ENCODE measurements around the gene CEMIP.
A peak's percentile ranks its signal among the peaks of the same experiment; 100 is the strongest.

The CEMIP gene

GRCh38 chr15:80893777-80894176, 114.6 kb downstream of the CEMIP start:
- no peak for DNase-seq

DNA sequence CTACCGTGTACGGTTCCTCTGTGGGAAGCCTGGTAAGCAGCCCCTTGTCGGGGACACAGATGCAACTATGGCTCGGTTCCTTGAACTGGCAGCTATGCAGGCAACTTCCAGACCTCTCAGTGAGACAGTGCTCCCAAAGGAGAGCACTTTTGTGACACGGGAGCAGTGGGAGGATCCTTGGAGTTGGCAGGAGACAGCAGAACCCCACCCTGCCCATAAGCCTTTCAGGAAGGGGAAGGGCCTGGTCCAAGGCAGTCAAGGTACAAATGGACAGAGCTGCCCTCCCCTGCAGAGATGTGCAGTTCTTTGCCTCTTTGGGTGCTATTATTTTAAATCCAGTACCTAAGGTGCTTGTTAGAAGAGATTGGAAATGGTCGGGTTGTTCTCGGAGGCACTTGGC, 115.9 kb downstream of the CEMIP start:
- DNase-seq: no peak

GRCh38 chr15:80895965-80896364, 116.8 kb downstream of the CEMIP start:
- DNase-seq: no peak

DNA sequence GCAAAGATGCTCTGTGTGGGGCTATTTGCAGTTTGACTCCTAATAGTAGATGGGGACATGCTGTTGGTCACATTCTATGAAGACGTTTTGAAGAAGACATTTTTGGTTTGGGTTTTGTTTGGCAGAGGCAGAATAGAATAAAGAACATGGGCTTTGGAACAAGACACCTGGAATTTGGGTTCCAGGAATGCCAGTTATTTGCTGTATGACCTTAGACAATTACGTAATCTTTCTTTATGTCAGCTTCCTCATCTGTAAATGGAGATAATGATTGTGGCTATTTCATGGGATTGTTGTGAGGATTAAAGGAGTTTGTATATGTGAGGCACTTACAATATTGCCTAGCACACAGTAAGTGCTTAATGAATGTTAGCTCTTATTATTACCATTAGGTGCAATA, 118.9 kb downstream of the CEMIP start:
- DNase-seq: no peak

DNA sequence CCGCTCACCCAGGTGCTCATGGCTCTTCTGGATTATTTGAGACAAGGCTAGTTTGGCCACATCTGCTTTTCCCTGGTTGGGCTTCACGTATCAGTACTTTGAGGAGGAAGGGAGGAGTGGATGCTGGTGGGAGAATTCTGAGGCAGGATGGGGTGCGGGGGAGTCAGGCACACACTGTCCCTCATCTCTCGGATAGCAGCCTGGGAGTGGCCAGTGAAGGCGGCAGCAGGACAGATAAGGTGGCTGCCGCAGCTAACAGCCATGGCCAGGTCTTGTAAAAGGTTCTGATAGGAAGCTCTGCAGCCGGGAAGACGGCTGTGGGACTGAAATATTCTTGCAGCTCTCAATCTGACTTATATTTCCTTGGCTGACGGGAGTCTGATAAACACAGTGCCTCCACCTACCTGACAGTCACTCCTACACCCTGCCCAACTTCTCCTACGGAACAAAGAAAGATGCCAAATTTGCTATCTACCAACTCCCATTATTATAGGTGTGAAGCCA, 123.2 kb downstream of the CEMIP start:
- DNase-seq: no peak

- peak in 1 of 3 experiments; percentile 12 for DNase-seq
These were observed 125.8 kb downstream of the CEMIP start for GRCh38 chr15:80904998-80905397.

- peak; percentile 46 to 80 (median 50) for DNase-seq
These were observed 127.1 kb downstream of the CEMIP start for GRCh38 chr15:80906159-80906766.

DNA sequence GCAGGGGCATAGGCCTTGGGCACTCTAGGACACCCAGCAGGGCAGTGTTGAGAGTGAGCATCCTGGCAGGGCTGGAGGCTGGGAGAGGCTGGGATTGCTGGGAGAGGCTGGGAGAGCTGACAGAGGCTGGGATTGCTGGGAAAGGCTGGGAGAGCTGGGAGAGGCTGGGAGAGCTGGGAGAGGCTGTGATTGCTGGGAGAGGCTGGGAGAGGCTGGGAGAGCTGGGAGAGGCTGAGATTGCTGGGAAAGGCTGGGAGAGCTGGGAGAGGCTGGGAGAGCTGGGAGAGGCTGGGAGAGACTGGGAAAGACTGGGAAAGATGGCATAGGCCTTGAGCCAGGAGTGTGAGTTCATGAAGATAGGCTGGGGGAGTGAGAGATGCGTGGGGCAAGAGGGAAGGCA, 132.7 kb downstream of the CEMIP start:
- DNase-seq: no peak

GRCh38 chr15:80912673-80913072, 133.5 kb downstream of the CEMIP start:
- no peak for DNase-seq

DNA sequence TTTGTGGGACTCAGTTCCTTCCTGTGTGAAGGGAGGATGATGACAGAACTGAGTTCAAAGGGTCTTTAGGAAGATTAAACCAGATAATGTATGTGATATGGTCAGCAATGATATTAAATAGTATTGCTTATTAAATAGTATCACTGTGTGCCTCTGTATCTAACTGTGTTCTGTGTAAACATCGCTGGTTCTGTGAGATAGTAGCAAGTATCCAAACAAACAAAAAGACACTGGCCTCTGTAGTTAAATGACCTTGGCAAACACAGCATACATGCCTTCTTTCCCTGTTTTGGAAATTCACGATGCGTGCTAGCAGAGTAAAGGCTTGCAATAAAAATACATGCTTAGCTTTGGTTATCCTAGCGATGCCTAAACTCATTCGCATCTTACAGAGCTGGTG, 134.4 kb downstream of the CEMIP start:
- DNase-seq: no peak

DNA sequence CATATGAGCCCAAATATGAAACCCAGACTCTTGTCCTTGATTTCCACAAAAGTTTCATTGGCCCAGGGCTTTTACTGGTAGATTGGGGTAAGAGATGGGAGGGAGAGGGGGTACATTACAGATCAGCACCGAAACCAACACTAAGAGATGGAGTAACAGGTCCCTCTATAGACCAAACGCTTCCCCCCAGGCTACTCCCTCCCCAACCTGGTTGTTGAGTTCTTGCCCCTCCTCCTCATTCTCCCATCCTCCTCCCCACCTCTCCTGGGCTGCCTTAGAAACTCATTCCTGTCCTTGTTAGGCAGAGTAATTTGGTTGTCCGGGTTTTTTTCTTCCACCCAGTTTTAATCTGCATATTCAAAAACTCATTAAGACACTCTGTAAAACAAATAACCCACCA, 136.3 kb downstream of the CEMIP start:
- DNase-seq: no peak

DNA sequence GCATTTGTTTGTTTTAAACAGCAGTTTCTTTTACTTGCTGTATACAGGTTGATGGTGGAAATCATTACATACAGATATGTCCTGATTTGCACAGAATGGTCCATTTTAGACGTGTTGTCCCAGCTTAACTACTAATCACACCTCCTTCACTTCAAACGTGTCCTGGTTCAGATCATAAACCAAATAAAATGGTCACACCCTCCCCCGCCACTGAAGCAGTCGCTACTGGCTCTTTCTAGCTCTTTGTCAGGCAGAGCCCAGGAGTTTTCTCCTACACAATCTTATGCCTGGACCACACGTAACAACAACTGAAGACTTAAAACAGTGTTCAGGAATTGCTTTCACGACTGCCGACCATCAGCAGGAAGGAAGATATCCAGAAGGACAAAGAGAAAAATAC, 136.9 kb downstream of the CEMIP start:
- DNase-seq: no peak

GRCh38 chr15:80918196-80918783, 139.1 kb downstream of the CEMIP start:
- no peak for DNase-seq

DNA sequence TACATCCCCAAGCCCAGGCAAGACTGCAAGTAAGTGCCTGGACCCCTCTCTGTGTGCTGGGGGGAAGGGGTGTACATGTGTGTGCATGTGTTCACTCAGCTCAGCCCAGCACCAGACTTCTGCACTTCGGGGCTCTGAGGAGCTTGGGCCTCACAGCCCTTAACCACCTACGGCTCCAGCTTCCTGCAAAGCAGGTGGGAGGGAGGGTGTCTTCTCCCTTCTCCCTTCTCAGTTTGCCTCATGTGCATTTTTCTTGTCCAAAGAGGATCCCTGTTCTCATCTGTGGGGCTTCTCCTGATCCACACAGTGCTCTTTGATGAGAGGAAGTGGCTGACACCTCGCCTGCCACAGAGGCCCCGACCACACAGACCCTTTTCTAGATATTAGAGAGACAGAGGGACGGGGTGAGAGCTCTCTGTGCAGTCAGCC, 141.1 kb downstream of the CEMIP start:
- no peak for DNase-seq

- no peak for DNase-seq
These were observed 142.7 kb downstream of the CEMIP start for GRCh38 chr15:80921736-80922410.

GRCh38 chr15:80923668-80924067, 144.5 kb downstream of the CEMIP start:
- no peak for DNase-seq

DNA sequence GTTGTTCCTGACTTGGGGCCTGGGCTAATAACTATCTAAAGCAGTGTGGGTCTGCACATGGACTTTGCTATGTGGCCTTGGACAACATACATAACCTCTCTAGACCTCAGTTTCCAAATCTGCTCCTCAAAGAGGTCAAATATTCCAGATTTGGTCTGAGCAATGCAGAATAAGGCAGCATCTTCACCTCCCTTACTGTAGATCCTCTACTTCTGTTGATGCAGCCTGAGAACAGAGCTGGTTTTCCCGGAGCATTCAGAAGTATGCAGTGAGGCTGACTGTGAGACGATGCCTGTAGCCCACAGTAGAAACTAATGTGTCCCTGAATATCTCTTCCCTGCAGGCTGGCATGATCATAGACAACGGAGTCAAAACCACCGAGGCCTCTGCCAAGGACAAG, 145.1 kb downstream of the CEMIP start:
- DNase-seq: no peak

DNA sequence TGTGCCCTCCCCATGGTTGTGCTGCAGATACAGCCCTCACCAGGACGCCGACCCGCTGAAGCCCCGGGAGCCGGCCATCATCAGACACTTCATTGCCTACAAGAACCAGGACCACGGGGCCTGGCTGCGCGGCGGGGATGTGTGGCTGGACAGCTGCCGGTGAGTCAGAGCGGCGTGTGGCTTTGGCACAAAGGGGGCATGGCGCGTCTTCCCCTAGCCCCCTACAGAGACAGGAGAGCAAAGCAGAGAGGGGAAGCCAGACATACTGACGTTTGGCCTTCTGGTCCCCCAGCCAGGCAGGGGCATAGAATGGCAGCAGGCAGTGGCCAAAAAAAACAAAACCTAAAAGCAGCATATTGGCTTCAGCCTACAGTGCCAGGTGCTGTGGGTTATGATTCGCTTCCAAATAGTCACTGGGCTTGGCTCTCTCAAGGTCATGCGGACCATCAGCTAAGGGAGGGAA, 146.5 kb downstream of the CEMIP start:
- no peak for DNase-seq

DNA sequence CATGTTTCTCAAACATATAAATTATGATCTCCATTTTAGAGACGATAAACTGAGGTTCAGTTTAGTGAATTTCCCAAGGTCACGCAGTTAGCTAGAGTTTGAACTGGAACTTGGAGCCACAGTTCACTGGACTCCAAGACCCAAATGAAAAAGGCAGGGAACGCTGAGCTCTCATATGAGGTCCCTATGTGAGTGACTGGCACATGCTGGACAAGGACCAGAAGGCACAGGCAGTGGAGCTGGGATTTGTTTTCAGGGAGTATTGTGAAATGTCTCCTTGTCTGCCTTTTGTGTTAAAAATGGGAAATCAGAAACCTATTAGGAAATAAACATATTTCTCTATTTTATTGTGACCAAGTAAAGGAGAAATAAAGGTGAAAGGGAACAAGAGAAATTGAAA, 147.0 kb downstream of the CEMIP start:
- no peak for DNase-seq

GRCh38 chr15:80929225-80929624, 150.1 kb downstream of the CEMIP start:
- DNase-seq: no peak

DNA sequence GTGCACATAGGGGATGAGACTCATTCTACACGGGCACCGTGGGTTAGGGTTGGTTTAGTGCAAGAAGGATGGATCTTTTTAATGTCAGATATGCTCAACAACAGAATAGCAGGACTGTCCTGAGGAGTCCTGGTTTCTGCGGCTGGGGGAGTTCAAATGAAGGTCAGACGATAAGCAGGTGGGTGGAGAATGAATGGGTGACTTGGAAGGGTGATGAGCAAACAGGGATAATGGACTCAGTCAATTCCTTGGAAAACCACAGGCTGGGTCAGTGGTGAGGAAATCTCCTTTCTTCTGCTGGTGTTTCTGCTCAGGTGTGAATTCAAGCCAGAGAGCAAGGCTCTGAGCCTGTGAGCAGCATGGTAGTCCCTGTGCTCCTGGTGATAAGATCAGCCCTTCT, 150.5 kb downstream of the CEMIP start:
- no peak for DNase-seq

DNA sequence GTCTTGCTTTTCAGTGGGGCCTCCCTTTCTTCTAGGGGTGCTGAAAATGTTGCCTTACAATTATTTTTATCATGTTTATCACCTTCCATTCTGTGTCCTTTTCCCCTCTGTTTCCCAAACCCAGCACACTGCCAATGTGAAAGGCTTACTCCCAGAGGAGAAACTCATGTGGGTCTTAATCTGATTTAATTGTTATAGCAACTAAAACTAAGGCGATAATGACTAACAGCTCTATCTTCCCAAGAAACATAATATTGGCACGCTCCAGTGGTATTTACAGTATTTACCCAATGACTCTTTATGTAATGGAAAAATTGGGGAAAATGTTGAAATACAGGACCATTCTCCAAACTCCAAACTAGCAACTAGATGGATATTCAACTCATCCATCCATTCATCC, 152.0 kb downstream of the CEMIP start:
- DNase-seq: no peak

DNA sequence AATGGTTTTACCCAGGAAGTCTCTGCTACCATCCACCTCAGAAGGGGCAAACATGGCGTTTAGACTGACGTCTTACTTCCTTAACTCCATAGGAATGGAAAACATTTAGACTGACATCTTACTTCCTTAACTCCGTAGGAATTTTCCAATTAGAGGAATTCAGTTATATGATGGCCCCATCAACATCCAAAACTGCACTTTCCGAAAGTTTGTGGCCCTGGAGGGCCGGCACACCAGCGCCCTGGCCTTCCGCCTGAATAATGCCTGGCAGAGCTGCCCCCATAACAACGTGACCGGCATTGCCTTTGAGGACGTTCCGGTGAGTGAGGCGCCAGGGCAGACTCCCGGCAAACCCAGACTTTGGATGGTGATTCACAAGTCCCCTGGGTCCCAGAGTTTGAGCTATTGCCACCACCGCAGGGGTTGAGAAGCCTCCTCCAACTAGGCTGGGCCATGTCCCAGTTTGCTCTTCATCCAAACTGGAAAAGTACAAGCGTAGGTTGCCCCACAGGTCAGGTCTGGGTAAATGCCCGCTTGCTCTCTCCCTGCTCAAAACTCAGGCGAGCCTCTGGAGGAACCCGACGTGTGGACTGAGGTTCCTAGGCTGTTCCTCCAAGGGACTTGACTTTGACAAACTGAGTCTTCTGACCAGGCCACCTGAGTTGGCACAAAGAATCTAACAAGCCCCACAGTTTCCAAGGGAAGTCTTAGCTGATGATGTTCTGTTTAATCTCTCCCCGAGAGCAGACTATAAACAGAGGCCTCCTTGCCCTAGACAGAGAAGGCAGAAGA, 152.7 kb downstream of the CEMIP start:
- DNase-seq: no peak

- no peak for DNase-seq
These were observed 153.3 kb downstream of the CEMIP start for GRCh38 chr15:80932513-80932815.

Data from NCI-H1417 (cell line).